K562 (cell line): ENCODE measurements around the gene NEURL2. TPM values are rescaled to one million over a fixed set of nuclear protein-coding genes. Genes with fewer than 3 reads are reported as not detected.

Source experiments
- CBX8 ChIP-seq: fragments of 200-600 bp; sonication (generic); IDR thresholded peaks from 2 replicates; pipeline ENCODE4 v1.6.1; 2012; ENCODE audit warnings: borderline replicate concordance, mixed run types, low read depth, mild to moderate bottlenecking, moderate library complexity, mixed read lengths, low read length, control low read depth, inconsistent platforms; ENCODE audit not compliant: poor library complexity, severe bottlenecking; ENCODE audit errors: extremely low read depth
- ESRRA ChIP-seq: fragments of 450-650 bp; IDR thresholded peaks from 2 replicates; pipeline ENCODE4 v1.6.1; 2014; ENCODE audit warnings: low read depth, mild to moderate bottlenecking, moderate library complexity, borderline replicate concordance
- KDM2B ChIP-seq: fragments of 250-450 bp; sonication (Bioruptor Pico); IDR thresholded peaks from 2 replicates; pipeline ENCODE4 v1.8.0; 2021; ENCODE audit warnings: mild to moderate bottlenecking, moderate library complexity
- KLF16 ChIP-seq: IDR thresholded peaks from 2 replicates; pipeline ENCODE4 v1.6.1; 2016; ENCODE audit warnings: antibody characterized with exemption
- MTA3 ChIP-seq: fragments of 450-650 bp; formaldehyde crosslinking; IDR thresholded peaks from 2 replicates; pipeline ENCODE4 v1.6.1; 2017; ENCODE audit warnings: mild to moderate bottlenecking, borderline replicate concordance
- PPARD ChIP-seq: fragments of 250-450 bp; sonication (Bioruptor Pico); IDR thresholded peaks from 2 replicates; pipeline ENCODE4 v1.8.0; 2022; ENCODE audit warnings: inconsistent platforms, mild to moderate bottlenecking, moderate library complexity
- RBM22 ChIP-seq: fragments of 200-400 bp; formaldehyde crosslinking; IDR thresholded peaks from 2 replicates; pipeline ENCODE4 v1.6.1; 2018; ENCODE audit warnings: low read length, low read depth; ENCODE audit not compliant: poor library complexity, severe bottlenecking
- RBM39 ChIP-seq: fragments of 200-400 bp; formaldehyde crosslinking; optimal IDR thresholded peaks from 2 replicates; pipeline ENCODE3; 2018; ENCODE audit warnings: low read depth, low read length
- SMAD4 ChIP-seq: fragments of 250-450 bp; sonication (Bioruptor Pico); conservative IDR thresholded peaks from 2 replicates; pipeline ENCODE4 v1.8.0; 2021; ENCODE audit warnings: inconsistent platforms, mild to moderate bottlenecking, moderate library complexity
- SMARCA5 ChIP-seq: fragments of 450-650 bp; IDR thresholded peaks from 2 replicates; pipeline ENCODE4 v1.6.1; 2016
- U2AF2 ChIP-seq: fragments of 200-400 bp; formaldehyde crosslinking; optimal IDR thresholded peaks from 2 replicates; pipeline ENCODE3; 2017; ENCODE audit warnings: low read depth, mild to moderate bottlenecking, low read length
- ZFP36 ChIP-seq: fragments of 150-350 bp; IDR thresholded peaks from 2 replicates; pipeline ENCODE4 v1.6.1; 2018; ENCODE audit warnings: low read length, low read depth; ENCODE audit not compliant: partially characterized antibody
- ZNF165 ChIP-seq: fragments of 250-450 bp; sonication (Bioruptor Pico); IDR thresholded peaks from 2 replicates; pipeline ENCODE4 v1.4.0; 2020; ENCODE audit warnings: borderline replicate concordance
- ZNF24 ChIP-seq: fragments of 450-650 bp; IDR thresholded peaks from 2 replicates; pipeline ENCODE4 v1.6.1; 2016
- ZZZ3 ChIP-seq: fragments of 450-650 bp; IDR thresholded peaks from 2 replicates; pipeline ENCODE4 v1.6.1; 2016; ENCODE audit warnings: antibody characterized with exemption, mild to moderate bottlenecking, moderate library complexity
- polyA plus RNA-seq, 8 experiments: library from polyadenylated mRNA; depleted of rRNA in 4 of 8; stranded (reverse) in 5 of 8; unstranded in 3 of 8; fragments of >200 nt; fragmentation: Nextera tagmentation in 2 of 8; fragmentation: Illumina TruSeq in 1 of 8; extraction: Ambion mirVana in 2 of 8; extraction: Trizol in 1 of 8; gene quantifications; 2 replicates each; pipeline versions ENCODE4 v1.2.1 to v1.2.3, GENCODE V29; 2011 to 2014; ENCODE audit warnings: inconsistent platforms in 1 of 8, missing spikeins in 1 of 8
- total RNA-seq, 7 experiments: library from RNA; depleted of rRNA in 6 of 7; stranded (reverse); fragments of >200 nt in 6 of 7; fragmentation: Illumina TruSeq in 2 of 7; extraction: Trizol in 2 of 7; gene quantifications; 2 replicates each; pipeline versions ENCODE4 v1.2.1 to v1.2.3, GENCODE V29; 2011 to 2021; ENCODE audit warnings: low replicate concordance in 1 of 7
- TF ChIP-seq, protein P1 (sequence below): IDR thresholded peaks from 2 replicates; pipeline ENCODE4 v1.6.1; 2011; ENCODE audit warnings: borderline replicate concordance, low read depth, mild to moderate bottlenecking, moderate library complexity, low read length; ENCODE audit not compliant: insufficient read depth, poor library complexity, severe bottlenecking
- TF ChIP-seq, protein P2 (sequence below): fragments of 450-650 bp; IDR thresholded peaks from 2 replicates; pipeline ENCODE4 v1.6.1; 2018; ENCODE audit not compliant: partially characterized antibody
- TF ChIP-seq, protein P3 (sequence below): fragments of 250-450 bp; sonication (Bioruptor Pico); IDR thresholded peaks from 2 replicates; pipeline ENCODE4 v1.5.1; 2021; ENCODE audit warnings: mild to moderate bottlenecking
- TF ChIP-seq, protein P4 (sequence below): fragments of 250-450 bp; sonication (Bioruptor Pico); IDR thresholded peaks from 2 replicates; pipeline ENCODE4 v1.4.0; 2020

Gene NEURL2
- total and polyA plus RNA-seq, 9 of the 15 experiments (the other 6 are each of a cell fraction or from before 2014, with no cell fraction given), result 0.22 to 1.9 (median 0.50) TPM; not detected in 1

DNA sequence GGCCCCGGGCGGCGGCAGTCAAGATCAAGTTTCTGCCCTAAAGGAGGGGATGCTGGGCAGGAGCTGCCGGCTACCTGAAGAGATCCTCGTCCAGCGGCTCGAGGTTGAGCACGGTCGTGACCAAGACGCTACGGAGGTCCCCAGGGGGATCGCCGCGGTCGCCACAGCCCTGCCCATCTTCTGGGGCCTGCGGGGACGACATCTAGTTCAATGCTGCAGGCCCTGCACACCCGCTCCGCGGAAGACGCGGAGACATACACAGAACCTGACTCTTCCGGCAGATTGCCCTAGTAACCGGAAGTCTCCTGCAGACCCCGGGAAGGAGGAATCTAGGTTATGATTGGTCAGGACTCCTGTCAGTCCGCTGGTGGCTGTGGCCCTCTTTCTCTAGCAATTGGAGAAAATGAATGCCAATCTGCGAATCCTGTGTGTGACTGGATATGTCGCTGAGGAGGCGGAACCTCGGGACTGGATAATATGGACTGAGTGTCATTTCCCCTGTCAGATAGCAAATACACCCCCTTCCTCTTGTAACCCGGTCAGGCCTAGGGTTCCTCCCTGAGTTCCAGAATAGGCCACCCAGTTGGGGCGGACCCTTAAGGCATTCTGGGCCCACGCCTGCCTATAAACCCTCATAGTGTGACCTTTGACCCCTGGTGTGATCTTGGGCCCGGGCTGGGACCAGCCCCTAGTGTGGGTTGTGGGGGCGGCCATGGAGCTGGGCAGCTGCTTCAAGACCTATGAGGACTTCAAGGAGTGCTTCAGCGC lies 33.7 kb downstream of the NEURL2 start, which contains the start of the genes ACOT8 and ZSWIM3 (continued):
- TF ChIP-seq, protein P1, sequence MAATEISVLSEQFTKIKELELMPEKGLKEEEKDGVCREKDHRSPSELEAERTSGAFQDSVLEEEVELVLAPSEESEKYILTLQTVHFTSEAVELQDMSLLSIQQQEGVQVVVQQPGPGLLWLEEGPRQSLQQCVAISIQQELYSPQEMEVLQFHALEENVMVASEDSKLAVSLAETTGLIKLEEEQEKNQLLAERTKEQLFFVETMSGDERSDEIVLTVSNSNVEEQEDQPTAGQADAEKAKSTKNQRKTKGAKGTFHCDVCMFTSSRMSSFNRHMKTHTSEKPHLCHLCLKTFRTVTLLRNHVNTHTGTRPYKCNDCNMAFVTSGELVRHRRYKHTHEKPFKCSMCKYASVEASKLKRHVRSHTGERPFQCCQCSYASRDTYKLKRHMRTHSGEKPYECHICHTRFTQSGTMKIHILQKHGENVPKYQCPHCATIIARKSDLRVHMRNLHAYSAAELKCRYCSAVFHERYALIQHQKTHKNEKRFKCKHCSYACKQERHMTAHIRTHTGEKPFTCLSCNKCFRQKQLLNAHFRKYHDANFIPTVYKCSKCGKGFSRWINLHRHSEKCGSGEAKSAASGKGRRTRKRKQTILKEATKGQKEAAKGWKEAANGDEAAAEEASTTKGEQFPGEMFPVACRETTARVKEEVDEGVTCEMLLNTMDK, result no peak
- TF ChIP-seq KDM2B (CRISPR knock-in tag) (no peak), ZNF24 (no peak), ZFP36 (no peak), CBX8 (no peak), RBM22 (no peak), SMAD4 (CRISPR knock-in tag) (no peak), PPARD (no peak), ZZZ3 (no peak), SMARCA5 (no peak), MTA3 (peak; percentile 88; the same call in 1 of the 2 replicates), U2AF2 (no peak), KLF16 (no peak), RBM39 (no peak), ZNF165 (CRISPR knock-in tag) (no peak), ESRRA (0 out of 2 replicates have a peak, but pooled peaks have one; percentile 18)
- TF ChIP-seq, protein P2, sequence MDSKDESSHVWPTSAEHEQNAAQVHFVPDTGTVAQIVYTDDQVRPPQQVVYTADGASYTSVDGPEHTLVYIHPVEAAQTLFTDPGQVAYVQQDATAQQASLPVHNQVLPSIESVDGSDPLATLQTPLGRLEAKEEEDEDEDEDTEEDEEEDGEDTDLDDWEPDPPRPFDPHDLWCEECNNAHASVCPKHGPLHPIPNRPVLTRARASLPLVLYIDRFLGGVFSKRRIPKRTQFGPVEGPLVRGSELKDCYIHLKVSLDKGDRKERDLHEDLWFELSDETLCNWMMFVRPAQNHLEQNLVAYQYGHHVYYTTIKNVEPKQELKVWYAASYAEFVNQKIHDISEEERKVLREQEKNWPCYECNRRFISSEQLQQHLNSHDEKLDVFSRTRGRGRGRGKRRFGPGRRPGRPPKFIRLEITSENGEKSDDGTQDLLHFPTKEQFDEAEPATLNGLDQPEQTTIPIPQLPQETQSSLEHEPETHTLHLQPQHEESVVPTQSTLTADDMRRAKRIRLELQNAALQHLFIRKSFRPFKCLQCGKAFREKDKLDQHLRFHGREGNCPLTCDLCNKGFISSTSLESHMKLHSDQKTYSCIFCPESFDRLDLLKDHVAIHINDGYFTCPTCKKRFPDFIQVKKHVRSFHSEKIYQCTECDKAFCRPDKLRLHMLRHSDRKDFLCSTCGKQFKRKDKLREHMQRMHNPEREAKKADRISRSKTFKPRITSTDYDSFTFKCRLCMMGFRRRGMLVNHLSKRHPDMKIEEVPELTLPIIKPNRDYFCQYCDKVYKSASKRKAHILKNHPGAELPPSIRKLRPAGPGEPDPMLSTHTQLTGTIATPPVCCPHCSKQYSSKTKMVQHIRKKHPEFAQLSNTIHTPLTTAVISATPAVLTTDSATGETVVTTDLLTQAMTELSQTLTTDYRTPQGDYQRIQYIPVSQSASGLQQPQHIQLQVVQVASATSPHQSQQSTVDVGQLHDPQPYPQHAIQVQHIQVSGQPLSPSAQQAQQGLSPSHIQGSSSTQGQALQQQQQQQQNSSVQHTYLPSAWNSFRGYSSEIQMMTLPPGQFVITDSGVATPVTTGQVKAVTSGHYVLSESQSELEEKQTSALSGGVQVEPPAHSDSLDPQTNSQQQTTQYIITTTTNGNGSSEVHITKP, result no peak
- TF ChIP-seq, protein P3, sequence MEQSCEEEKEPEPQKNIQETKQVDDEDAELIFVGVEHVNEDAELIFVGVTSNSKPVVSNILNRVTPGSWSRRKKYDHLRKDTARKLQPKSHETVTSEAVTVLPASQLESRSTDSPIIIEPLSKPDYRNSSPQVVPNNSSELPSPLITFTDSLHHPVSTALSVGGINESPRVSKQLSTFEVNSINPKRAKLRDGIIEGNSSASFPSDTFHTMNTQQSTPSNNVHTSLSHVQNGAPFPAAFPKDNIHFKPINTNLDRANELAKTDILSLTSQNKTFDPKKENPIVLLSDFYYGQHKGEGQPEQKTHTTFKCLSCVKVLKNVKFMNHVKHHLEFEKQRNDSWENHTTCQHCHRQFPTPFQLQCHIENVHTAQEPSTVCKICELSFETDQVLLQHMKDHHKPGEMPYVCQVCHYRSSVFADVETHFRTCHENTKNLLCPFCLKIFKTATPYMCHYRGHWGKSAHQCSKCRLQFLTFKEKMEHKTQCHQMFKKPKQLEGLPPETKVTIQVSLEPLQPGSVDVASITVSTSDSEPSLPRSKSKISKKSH (CRISPR knock-in tag), result no peak
- TF ChIP-seq, protein P4, sequence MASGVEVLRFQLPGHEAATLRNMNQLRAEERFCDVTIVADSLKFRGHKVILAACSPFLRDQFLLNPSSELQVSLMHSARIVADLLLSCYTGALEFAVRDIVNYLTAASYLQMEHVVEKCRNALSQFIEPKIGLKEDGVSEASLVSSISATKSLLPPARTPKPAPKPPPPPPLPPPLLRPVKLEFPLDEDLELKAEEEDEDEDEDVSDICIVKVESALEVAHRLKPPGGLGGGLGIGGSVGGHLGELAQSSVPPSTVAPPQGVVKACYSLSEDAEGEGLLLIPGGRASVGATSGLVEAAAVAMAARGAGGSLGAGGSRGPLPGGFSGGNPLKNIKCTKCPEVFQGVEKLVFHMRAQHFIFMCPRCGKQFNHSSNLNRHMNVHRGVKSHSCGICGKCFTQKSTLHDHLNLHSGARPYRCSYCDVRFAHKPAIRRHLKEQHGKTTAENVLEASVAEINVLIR (CRISPR knock-in tag), result peak; percentile 36; the same call in 1 of the 2 replicates
